A549 (cell line): ENCODE measurements around the gene SULF2.

ENCODE experiments used
- BCL3 ChIP-seq: fragments of >200 bp; sonication (Bioruptor Twin); formaldehyde crosslinking; IDR thresholded peaks from 3 replicates; pipeline ENCODE4 v1.6.1; 2016
- BHLHE40 ChIP-seq: IDR thresholded peaks from 2 replicates; pipeline ENCODE4 v1.6.1; 2012; ENCODE audit warnings: low read depth, low read length, inconsistent platforms
- CHD2 ChIP-seq: fragments of 150-350 bp; IDR thresholded peaks from 2 replicates; pipeline ENCODE4 v1.6.1; 2014; ENCODE audit warnings: low read length; ENCODE audit not compliant: partially characterized antibody
- CTCF ChIP-seq: fragments of >200 bp; sonication (Bioruptor Twin); formaldehyde crosslinking; IDR thresholded peaks from 3 replicates; pipeline ENCODE4 v1.5.1; 2016
- EP300 ChIP-seq, 2 experiments: fragments of >200 bp; sonication (Bioruptor Twin); formaldehyde crosslinking; IDR thresholded peaks; 2 replicates in 1 of 2; 3 replicates in 1 of 2; pipeline ENCODE4 v1.6.1; 2016 to 2017
- ESRRA ChIP-seq: fragments of 150-350 bp; IDR thresholded peaks from 2 replicates; pipeline ENCODE4 v1.6.1; 2014; ENCODE audit warnings: mild to moderate bottlenecking, low read length, borderline replicate concordance
- JUN ChIP-seq, 2 experiments: fragments of >200 bp; sonication (Bioruptor Twin); formaldehyde crosslinking; IDR thresholded peaks; 2 replicates in 1 of 2; 3 replicates in 1 of 2; pipeline ENCODE4 v1.6.1; 2016 to 2017
- MAFK ChIP-seq: fragments of 450-650 bp; IDR thresholded peaks from 2 replicates; pipeline ENCODE4 v1.6.1; 2014; ENCODE audit not compliant: partially characterized antibody
- MAX ChIP-seq: IDR thresholded peaks from 2 replicates; pipeline ENCODE4 v1.6.1; 2012
- POLR2A ChIP-seq: IDR thresholded peaks from 2 replicates; pipeline ENCODE4 v1.6.1; 2012; ENCODE audit warnings: mild to moderate bottlenecking, low read length
- RAD21 ChIP-seq, 2 experiments: fragments of >200 bp in 1 of 2; sonication (Bioruptor Twin) in 1 of 2; formaldehyde crosslinking in 1 of 2; IDR thresholded peaks in 1 of 2; conservative IDR thresholded peaks in 1 of 2; 2 replicates in 1 of 2; 3 replicates in 1 of 2; pipeline ENCODE4 v1.6.1; 2012 to 2018; ENCODE audit warnings: inconsistent platforms in 1 of 2
- TF ChIP-seq, protein P1 (sequence below): fragments of 150-350 bp; IDR thresholded peaks from 2 replicates; pipeline ENCODE4 v1.6.1; 2014; ENCODE audit warnings: low read depth, mild to moderate bottlenecking, low read length

GRCh38 chr20:47825011-47825762 lies 39.9 kb upstream of the SULF2 start:
- TF ChIP-seq POLR2A: no peak
- TF ChIP-seq JUN (IDR thresholded peaks at IDR 0.05): no peak
- no peak for TF ChIP-seq CTCF
- no peak for TF ChIP-seq BHLHE40
- TF ChIP-seq EP300 (IDR thresholded peaks at IDR 0.05): no peak
- TF ChIP-seq CHD2: no peak
- no peak for TF ChIP-seq MAX
- TF ChIP-seq, protein P1, sequence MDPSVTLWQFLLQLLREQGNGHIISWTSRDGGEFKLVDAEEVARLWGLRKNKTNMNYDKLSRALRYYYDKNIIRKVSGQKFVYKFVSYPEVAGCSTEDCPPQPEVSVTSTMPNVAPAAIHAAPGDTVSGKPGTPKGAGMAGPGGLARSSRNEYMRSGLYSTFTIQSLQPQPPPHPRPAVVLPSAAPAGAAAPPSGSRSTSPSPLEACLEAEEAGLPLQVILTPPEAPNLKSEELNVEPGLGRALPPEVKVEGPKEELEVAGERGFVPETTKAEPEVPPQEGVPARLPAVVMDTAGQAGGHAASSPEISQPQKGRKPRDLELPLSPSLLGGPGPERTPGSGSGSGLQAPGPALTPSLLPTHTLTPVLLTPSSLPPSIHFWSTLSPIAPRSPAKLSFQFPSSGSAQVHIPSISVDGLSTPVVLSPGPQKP: no peak
- TF ChIP-seq MAFK: no peak
- TF ChIP-seq ESRRA: no peak
- TF ChIP-seq RAD21 (conservative IDR thresholded peaks at IDR 0.05 in 1 of 2, IDR thresholded peaks at IDR 0.05 in 1 of 2): no peak
- TF ChIP-seq BCL3: no peak
